ENCODE results near the gene BFSP2.

The BFSP2 gene

DNA sequence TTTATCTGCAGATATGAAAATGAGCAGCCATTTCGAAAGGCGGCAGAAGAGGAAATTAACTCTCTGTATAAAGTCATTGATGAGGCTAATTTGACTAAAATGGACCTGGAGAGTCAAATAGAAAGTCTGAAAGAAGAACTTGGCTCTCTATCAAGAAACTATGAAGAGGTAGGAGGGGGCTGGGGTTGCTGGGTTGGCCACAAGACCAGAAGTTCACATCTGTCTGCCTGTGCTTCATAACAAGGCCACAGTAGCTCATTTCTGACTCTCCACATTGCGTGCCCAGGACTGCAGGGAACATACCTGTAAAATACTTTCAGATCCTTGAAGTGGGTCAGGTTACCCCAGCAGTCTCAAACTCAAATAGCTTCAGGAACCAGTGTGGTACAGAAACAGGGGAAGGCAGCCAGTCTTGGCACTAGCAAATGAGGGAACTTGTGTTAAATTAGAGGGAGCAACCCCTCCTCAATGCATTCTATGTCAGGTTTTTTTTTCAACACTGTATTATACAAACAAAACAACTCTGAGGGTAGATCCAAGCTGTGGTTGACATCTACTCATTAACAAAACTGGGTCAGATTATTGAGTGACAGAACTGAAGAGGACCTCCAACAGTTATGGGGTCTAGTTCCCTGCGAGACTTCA lies 48.7 kb downstream of the BFSP2 start:
- Histone ChIP-seq H3K27me3 (no peaks in the 10 kb centered on the region), H3K4me1 (peaks cover 8% of the 10 kb centered on the region), H3K4me3 (ENCODE audit: low read depth, low read length) (no peak overlapping the region), H3K9me3 (no peaks in the 10 kb centered on the region), H3K36me3 (no peaks in the 10 kb centered on the region)
- TF ChIP-seq, protein P1, sequence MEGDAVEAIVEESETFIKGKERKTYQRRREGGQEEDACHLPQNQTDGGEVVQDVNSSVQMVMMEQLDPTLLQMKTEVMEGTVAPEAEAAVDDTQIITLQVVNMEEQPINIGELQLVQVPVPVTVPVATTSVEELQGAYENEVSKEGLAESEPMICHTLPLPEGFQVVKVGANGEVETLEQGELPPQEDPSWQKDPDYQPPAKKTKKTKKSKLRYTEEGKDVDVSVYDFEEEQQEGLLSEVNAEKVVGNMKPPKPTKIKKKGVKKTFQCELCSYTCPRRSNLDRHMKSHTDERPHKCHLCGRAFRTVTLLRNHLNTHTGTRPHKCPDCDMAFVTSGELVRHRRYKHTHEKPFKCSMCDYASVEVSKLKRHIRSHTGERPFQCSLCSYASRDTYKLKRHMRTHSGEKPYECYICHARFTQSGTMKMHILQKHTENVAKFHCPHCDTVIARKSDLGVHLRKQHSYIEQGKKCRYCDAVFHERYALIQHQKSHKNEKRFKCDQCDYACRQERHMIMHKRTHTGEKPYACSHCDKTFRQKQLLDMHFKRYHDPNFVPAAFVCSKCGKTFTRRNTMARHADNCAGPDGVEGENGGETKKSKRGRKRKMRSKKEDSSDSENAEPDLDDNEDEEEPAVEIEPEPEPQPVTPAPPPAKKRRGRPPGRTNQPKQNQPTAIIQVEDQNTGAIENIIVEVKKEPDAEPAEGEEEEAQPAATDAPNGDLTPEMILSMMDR (IDR thresholded peaks at IDR 0.05; ENCODE audit: low read depth, low read length): no peak
- DNase-seq: no peak

DNA sequence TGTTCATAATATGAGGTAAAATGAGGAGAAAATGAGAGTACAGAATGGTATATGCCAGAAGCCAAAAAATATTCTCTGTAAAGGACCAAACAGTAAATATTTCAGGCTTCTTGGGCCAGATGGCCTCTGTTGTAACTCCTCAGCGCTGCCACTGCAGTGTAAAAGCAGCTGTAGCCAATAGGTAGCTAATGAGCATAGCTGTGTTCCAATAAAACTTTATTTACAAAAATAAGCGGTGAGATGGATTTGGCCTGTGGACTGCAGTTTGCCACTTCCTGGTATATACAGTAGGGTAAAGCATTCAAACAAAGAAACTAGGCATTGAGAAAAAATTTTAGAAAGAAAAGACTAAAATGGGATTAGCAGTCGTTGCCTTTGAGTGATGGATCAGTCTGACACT lies 51.5 kb downstream of the BFSP2 start:
- no peak for DNase-seq
- Histone ChIP-seq H3K36me3 (no peaks in the 10 kb centered on the region), H3K27me3 (no peaks in the 10 kb centered on the region), H3K4me3 (ENCODE audit: low read depth, low read length) (no peak overlapping the region), H3K4me1 (peaks cover 6% of the 10 kb centered on the region), H3K9me3 (no peaks in the 10 kb centered on the region)
- TF ChIP-seq, protein P1 (IDR thresholded peaks at IDR 0.05; ENCODE audit: low read depth, low read length): no peak

DNA sequence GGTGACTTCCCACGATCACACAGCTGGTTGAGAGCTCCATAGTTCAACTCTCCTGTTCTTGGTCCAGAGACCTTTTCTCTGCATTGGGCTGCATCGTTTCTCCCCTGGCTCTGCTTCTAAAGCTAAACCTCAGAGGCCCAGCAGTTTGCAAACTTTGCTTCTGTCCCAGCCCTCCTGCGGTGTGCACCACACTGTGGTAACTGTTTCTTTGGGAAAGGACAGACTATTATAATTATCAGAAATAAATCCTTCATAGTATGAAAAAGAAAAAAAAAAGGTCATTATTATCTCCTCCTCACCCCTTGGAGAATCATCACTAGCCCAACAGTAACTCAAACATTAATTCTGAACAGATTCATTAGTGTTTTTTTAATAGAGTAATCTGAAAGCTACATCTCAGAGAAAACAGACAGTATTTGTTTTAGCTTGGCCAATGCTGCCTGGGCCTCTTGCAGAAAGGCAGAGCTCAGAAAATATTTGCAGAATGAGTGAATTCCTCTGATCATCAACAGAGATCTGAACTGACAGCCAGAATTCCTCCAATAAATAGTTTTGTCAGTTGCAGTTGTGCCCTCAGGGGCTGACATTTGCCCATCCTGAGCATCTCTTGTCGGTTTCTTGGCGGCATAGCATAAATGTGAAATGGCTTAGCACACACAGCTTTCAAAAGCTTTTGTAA lies 52.9 kb downstream of the BFSP2 start:
- no peaks in the 10 kb centered on the region for H3K36me3 ChIP-seq
- H3K27me3 ChIP-seq: no peaks in the 10 kb centered on the region
- peaks cover 6% of the 10 kb centered on the region for H3K4me1 ChIP-seq
- no peak overlapping the region for H3K4me3 ChIP-seq (ENCODE audit: low read depth, low read length)
- TF ChIP-seq, protein P1 (IDR thresholded peaks at IDR 0.05; ENCODE audit: low read depth, low read length): no peak
- H3K9me3 ChIP-seq: no peaks in the 10 kb centered on the region
- DNase-seq: peak; percentile 33

DNA sequence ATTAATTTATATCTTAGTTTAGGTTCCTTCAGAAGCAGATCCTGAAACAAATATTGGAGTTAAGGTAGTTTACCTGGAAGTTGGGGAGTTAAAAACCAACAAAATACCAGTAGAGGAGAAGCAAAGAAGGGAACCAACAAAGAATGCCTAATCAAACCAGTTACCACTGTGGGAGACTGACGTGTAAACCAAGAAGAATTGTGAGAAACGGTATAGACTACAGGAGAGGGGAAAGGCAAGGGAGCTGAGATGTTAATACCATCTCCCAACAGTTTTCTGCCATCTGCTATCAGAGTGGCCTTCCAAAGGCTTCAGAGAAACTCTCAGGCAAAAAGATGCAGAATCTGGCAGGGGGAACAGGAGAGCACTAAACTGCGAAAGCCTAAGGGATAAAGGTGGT lies 53.5 kb downstream of the BFSP2 start:
- no peaks in the 10 kb centered on the region for H3K9me3 ChIP-seq
- DNase-seq: no peak
- no peak overlapping the region for H3K4me3 ChIP-seq (ENCODE audit: low read depth, low read length)
- H3K4me1 ChIP-seq: peaks cover 6% of the 10 kb centered on the region
- no peaks in the 10 kb centered on the region for H3K27me3 ChIP-seq
- TF ChIP-seq, protein P1 (IDR thresholded peaks at IDR 0.05; ENCODE audit: low read depth, low read length): no peak
- H3K36me3 ChIP-seq: no peaks in the 10 kb centered on the region

DNA sequence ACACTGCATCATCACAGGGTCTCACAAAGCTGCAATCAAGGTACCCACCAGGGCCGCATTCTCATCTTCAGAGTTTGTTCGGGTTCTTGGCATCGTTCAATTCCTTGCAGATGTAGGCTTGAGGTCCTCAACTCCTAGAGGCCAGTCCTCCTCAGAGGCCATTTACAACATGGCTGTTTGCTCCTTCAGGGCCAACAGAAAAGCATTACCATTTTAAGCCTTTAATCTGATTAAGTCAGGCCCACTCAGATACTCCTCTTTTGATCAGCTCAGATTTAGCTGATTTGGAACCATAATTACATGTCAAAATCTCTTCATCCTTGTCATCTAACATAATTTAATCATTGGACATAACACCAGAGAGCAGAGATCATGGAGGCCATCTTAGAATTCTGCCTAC lies 55.4 kb downstream of the BFSP2 start:
- no peak for DNase-seq
- H3K36me3 ChIP-seq: no peaks in the 10 kb centered on the region
- H3K4me1 ChIP-seq: peaks cover 6% of the 10 kb centered on the region
- H3K27me3 ChIP-seq: no peaks in the 10 kb centered on the region
- TF ChIP-seq, protein P1 (IDR thresholded peaks at IDR 0.05; ENCODE audit: low read depth, low read length): no peak
- H3K9me3 ChIP-seq: no peaks in the 10 kb centered on the region
- no peak overlapping the region for H3K4me3 ChIP-seq (ENCODE audit: low read depth, low read length)

DNA sequence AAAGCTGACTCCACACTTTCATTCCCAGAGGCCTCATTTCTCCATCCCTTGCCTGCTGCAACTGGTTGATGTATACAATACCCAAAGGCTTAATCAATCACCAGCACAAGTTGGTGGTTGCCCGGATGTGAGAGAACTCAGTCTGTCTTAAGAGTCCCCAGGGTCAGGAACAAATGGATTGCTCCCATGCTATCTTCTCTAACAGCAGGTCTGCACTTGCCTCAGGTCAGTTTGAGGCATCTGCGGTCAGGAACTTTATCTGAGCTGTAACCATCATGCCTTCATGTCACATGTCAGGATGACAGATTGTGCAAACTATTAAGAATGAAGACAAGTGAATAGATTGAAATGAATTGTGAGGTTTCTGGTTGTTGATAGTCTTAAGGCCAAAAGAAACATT lies 56.1 kb downstream of the BFSP2 start:
- Histone ChIP-seq H3K4me3 (ENCODE audit: low read depth, low read length) (no peak overlapping the region), H3K27me3 (no peaks in the 10 kb centered on the region), H3K4me1 (peaks cover 6% of the 10 kb centered on the region), H3K36me3 (no peaks in the 10 kb centered on the region), H3K9me3 (no peaks in the 10 kb centered on the region)
- TF ChIP-seq, protein P1 (IDR thresholded peaks at IDR 0.05; ENCODE audit: low read depth, low read length): no peak
- no peak for DNase-seq
